ENCODE data around the gene NANS. TPM values are rescaled to one million over a fixed set of nuclear protein-coding genes. Genes with fewer than 3 reads are reported as not detected.

The NANS gene
- total RNA-seq, 1 donor from 2014 or later = 53.8 TPM

GRCh38 chr9:98080326-98080725, 23.8 kb downstream of the NANS start:
- DNase-seq (no peak), ATAC-seq (no peak)
- TF ChIP-seq, protein P1, sequence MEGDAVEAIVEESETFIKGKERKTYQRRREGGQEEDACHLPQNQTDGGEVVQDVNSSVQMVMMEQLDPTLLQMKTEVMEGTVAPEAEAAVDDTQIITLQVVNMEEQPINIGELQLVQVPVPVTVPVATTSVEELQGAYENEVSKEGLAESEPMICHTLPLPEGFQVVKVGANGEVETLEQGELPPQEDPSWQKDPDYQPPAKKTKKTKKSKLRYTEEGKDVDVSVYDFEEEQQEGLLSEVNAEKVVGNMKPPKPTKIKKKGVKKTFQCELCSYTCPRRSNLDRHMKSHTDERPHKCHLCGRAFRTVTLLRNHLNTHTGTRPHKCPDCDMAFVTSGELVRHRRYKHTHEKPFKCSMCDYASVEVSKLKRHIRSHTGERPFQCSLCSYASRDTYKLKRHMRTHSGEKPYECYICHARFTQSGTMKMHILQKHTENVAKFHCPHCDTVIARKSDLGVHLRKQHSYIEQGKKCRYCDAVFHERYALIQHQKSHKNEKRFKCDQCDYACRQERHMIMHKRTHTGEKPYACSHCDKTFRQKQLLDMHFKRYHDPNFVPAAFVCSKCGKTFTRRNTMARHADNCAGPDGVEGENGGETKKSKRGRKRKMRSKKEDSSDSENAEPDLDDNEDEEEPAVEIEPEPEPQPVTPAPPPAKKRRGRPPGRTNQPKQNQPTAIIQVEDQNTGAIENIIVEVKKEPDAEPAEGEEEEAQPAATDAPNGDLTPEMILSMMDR (IDR thresholded peaks at IDR 0.05) = no peak
- H3K27me3 ChIP-seq = no peaks in the 10 kb centered on the region
- H3K4me3 ChIP-seq = no peak overlapping the region
- no peaks in the 10 kb centered on the region for H3K9me3 ChIP-seq
- H3K36me3 ChIP-seq = peaks cover 73% of the 10 kb centered on the region
- intact Hi-C loops (cut with DNase I) = no loop called here
- H3K27ac ChIP-seq = no peak overlapping the region
- H3K4me1 ChIP-seq = peaks cover 16% of the 10 kb centered on the region

- Histone ChIP-seq H3K4me1 (peaks cover 12% of the 10 kb centered on the region), H3K9me3 (no peaks in the 10 kb centered on the region), H3K27ac (no peak overlapping the region), H3K36me3 (peaks cover 73% of the 10 kb centered on the region), H3K27me3 (no peaks in the 10 kb centered on the region), H3K4me3 (no peak overlapping the region)
- intact Hi-C loops (cut with DNase I) = no loop called here
- TF ChIP-seq, protein P1 (IDR thresholded peaks at IDR 0.05) = no peak
- ATAC-seq (no peak), DNase-seq (no peak)
These were observed 24.2 kb downstream of the NANS start for GRCh38 chr9:98080780-98081179.

GRCh38 chr9:98081477-98082219, 25.1 kb downstream of the NANS start:
- Histone ChIP-seq H3K4me1 (peaks cover 10% of the 10 kb centered on the region), H3K9me3 (no peaks in the 10 kb centered on the region), H3K27ac (peak overlapping the region; percentile 13), H3K36me3 (peaks cover 73% of the 10 kb centered on the region), H3K4me3 (no peak overlapping the region), H3K27me3 (no peaks in the 10 kb centered on the region)
- TF ChIP-seq, protein P1 (IDR thresholded peaks at IDR 0.05) = no peak
- DNase-seq (peak; percentile 72), ATAC-seq (peak; percentile 83)
- intact Hi-C loops (cut with DNase I) = no loop called here

- no peaks in the 10 kb centered on the region for H3K27me3 ChIP-seq
- no peak overlapping the region for H3K27ac ChIP-seq
- TF ChIP-seq, protein P1 (IDR thresholded peaks at IDR 0.05) = no peak
- DNase-seq = no peak
- intact Hi-C loops (cut with DNase I) = no loop called here
- H3K4me1 ChIP-seq = peaks cover 10% of the 10 kb centered on the region
- H3K9me3 ChIP-seq = no peaks in the 10 kb centered on the region
- H3K4me3 ChIP-seq = no peak overlapping the region
- H3K36me3 ChIP-seq = peaks cover 66% of the 10 kb centered on the region
- ATAC-seq = peak; percentile 51
These were observed 26.5 kb downstream of the NANS start for GRCh38 chr9:98083061-98083501.

- TF ChIP-seq, protein P1 (IDR thresholded peaks at IDR 0.05) = no peak
- ATAC-seq (no peak), DNase-seq (no peak)
- peaks cover 10% of the 10 kb centered on the region for H3K4me1 ChIP-seq
- H3K27ac ChIP-seq = no peak overlapping the region
- peaks cover 60% of the 10 kb centered on the region for H3K36me3 ChIP-seq
- intact Hi-C loops (cut with DNase I) = no loop called here
- H3K27me3 ChIP-seq = no peaks in the 10 kb centered on the region
- H3K4me3 ChIP-seq = no peak overlapping the region
- no peaks in the 10 kb centered on the region for H3K9me3 ChIP-seq
These were observed 27.1 kb downstream of the NANS start for GRCh38 chr9:98083566-98084183.

Data from upper lobe of right lung (tissue), 1 donor.